Amygdala (tissue), 56 donors: ENCODE measurements around the gene CLDN2.
A peak's percentile ranks its signal among the peaks of the same experiment; 100 is the strongest.

Source experiments
- DNase-seq, 56 donors: peaks; one replicate each; lab custom pipeline; 2025; lab: John Stamatoyannopoulos, UW

Gene CLDN2

DNA sequence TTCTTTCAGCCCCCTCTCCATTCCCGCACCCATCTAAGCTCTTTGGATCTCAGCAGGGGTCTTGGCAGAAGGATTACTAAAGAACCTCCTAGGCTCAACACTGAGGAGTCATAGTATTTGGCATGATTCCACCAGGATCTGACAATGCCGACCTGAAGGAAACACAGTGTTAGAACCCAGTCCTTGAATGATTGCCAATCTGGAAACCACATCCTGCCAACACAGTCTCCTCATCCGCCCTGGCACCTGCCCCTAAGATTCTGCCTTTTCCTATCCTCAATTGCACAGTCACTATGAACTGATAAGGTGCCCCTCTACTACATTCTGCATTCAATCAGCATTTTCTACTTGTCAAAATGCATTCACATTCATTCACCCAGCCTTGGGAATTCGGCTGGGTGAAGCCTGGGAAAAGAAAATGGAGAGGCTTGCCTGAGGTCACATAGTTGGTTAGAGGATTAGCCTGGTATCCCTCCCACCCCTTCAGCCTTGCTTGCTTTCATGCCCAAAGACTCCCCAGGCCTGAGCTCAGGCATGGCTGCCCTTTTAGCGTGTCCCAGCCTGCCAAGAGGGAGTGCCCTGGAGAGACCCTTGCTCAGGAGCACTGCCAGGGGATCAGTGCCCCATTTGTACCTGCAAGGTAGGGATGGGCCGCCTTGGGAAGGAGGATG, 2.2 kb upstream of the CLDN2 start:
- DNase-seq = no peak

DNA sequence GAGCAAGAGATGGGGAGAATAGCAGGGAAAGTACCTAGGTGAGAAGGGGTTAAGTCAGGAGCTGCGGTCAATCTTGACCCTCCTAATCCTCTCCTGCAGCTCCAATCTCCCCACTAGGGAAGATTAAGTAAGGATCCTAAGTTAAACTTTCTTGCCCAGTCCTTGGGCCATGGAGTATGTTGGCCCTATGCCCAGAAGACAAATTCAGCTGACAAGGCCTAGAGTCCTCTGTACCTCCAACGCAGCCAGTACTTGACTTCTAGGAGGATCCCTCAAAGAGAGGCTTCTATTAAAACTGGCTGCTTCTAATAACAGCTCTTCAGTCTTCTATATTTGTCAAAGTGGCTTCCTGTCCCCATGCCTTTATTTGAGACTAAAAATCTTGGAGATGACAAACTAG, 1.4 kb downstream of the CLDN2 start:
- DNase-seq = no peak

GRCh38 chrX:106927023-106927422, 6.8 kb downstream of the CLDN2 start:
- no peak for DNase-seq

DNA sequence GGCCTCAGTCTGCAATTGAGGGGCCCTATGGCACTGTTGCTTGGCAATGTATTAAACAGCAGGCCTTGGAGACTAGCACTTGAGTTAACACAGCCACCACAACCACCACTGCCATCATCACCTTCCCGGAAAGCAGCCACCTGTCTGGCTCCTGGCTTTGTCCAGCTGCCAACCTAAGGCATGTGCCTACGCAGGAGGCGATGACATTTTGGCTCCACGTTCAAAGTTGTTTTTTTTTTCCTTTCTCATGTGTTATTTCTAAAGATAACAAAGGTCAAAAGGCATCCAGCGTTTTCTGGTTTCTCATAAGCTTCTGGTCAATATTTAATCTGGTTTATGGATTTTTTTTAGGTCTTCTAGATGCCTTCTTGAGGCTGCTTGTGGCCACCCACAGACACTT, 7.5 kb downstream of the CLDN2 start:
- no peak for DNase-seq

DNA sequence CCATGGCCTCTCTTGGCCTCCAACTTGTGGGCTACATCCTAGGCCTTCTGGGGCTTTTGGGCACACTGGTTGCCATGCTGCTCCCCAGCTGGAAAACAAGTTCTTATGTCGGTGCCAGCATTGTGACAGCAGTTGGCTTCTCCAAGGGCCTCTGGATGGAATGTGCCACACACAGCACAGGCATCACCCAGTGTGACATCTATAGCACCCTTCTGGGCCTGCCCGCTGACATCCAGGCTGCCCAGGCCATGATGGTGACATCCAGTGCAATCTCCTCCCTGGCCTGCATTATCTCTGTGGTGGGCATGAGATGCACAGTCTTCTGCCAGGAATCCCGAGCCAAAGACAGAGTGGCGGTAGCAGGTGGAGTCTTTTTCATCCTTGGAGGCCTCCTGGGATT, 8.0 kb downstream of the CLDN2 start:
- DNase-seq = no peak

DNA sequence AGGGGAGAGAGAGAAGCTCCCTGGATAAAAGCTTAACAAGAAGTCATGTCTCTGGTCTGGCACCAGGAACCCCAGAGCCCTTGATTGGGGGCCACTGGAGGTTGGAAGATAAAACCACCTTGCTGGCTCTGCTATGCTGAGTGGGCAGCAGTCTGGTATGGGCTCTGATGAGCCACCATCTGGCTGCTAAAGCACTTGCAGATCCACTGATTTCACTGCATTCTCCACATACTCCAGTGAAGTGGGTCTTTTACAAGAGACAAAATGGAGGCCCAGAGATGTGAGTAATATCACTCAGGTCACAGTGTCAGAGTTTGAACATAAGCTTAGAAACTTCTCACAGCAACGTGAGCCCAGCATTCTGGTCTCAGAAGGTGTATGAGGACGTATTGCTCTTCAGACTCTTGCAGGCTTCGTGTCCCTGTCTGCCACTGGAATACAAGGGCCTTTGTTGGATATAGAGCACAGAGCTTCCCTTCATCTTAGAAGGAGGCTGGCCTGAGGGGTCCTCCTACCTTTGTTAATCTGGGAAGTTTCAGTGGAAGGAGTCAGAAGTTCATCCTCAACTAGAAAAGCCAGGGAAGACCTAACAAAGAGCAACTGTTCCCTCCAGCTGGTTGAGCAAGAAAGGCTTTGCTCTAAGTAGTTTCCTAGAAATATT, 11.8 kb downstream of the CLDN2 start:
- no peak for DNase-seq

GRCh38 chrX:106932492-106932923, 12.3 kb downstream of the CLDN2 start:
- no peak for DNase-seq

DNA sequence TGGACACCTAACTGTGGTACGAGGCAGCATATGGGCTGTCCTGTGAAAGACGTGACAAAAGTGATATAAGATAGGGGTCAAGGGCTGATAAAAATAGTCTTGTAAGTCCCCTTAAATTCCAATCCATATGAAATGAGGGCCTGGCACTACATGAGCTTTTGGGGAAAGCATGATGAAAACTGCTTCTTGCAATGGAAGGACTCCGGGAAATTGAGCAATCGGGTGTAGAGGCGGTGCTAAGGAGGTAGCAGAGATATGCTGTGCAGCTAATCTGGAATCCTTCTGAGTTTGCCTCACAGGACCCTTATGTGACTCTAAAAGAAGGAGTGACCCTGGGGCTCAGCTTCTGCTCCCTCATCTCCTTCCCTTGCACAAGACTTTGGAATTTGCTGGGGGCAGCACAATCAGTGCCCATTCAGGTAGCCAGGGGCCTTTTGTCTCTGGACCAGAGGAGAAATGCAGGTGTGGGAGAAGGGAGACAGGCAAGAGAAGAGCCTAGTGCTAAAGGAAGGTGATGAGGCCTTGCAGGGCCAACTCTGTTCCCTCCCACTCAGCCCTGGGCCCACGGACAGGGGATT, 12.8 kb downstream of the CLDN2 start:
- no peak for DNase-seq

DNA sequence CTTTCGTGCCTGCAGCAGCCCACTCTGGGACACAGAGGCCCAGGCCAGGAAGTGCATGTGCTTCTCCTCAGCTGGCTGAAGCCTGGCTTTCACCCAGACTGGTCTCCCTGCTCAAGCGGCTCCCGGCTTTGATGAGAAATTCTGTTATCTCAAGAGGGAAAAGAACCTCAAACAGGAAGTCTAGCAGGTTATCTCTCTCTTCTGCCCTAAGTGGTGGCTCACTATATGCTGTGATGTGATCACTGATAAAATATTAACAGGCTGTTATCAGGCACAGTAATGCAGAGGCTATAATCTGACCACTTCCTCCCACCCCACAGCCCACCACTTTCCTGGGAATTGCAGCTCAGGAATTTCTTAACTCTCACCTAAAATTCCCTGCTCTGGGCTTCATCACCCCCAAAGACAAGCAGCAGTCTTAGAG, 13.3 kb downstream of the CLDN2 start:
- no peak for DNase-seq

GRCh38 chrX:106935175-106935574, 15.0 kb downstream of the CLDN2 start:
- no peak for DNase-seq

DNA sequence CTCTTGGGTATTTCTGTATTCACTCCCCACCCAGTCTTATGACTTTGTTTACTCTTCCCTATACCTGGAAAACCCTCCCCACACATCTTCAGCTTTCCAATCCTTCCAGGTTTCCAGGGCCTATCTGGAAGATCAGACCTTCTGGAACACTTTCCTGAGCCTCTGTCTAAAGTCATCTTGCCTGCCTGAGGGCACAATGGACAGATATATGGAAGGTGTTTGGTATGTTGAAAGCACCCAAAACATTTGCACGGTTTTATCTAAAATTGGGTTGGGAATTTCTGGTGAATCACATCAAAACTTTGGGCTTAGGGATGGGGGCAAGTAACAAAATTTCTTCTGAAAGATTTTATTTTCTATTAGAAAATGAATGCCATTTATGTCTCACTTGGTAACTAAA, 16.0 kb downstream of the CLDN2 start:
- DNase-seq = no peak

DNA sequence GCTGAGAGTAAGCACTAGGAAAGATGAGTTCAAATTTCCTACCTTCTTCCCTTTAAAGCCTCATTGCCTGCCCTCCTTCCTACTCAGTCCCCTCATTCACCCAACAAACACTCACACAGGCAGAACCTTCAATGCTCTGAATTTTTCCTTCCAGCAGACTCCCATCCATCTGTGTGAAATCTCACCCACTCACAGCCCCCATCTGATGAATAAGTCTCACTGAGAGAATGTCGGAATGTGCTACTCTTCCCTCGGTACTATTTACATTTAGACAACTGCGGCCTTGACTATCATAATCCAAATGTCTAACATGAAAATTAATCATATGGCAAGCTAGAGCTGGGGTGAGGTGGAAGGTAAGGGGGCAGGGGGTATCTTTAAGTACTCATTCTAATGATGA, 19.4 kb downstream of the CLDN2 start:
- DNase-seq = peak in 2 of 56 donors; percentile 1

DNA sequence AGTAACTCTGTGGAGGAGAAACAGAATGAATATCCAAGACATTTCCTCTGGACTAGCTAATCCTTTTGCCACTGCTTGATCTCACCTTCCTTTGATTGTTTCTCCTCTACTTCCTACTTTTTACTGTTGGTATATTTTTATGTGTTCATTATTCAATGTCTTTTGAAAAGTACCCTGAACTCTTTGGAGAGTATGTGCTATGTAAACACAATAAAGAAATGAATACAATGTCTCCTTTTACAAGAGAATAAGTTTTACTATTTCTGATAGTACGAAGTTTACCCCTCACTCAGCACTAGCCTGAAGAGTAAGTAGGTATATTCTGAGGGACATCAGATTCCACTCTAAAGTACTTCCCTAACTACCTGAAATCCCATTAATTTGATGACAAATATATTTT, 19.9 kb downstream of the CLDN2 start:
- DNase-seq = no peak

- DNase-seq = no peak
Observed at GRCh38 chrX:106946464-106946863, 26.3 kb downstream of the CLDN2 start.

DNA sequence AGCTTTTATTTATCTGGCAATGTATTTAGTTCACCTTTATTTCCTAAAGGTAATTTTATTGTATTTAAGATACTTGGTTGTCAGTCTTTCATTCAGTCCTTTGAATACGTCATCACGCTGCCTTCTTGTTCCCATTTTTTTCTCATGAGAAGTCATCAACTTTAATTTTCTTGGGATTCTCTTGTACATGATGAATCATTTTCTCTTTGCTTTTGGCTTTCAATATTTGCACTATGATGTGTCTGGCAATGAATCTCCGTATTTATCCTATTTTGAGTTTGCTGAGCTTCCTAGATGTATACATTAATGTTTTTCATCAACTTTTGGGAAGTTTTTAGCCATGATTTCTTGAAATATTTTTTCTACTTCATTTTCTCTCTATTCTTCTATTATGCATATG, 28.4 kb downstream of the CLDN2 start:
- DNase-seq = no peak

DNA sequence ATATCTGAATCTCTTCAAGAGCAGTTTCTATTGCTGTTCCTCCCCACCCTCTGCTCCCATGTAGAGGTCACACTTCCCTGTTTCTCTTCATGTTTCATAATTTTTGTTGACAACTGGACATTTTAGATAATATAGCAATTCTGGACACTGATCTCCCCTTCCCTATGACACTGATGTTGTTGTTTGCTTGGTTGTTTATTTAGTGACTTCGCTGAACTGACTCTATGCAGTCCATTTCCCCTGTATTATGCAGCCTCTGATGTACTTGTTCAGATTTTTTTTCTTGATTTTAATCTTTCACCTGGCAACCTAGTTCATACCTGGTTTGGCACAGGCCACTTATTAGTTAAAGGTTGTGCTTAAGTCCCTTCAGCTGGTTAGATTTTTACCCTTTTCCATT, 29.2 kb downstream of the CLDN2 start:
- DNase-seq = no peak

DNA sequence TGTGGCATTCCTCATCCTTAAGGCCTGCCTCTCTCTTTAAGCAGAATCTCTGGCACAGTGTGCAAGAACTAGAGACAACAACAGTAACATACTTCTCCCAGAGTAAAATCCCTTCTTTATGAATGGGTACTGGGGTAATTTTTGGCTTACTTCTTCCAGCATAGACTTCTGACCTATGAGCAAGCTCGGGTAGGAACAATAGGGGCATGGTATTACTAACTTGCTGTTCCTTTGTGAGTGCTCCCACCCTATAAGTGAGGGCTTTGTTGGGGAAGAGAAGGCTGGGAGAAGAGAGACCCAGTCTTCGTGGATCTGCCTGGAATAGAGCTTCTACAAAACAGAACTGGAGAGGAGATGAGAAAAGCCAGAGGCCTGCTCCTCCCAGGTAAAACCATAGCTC, 30.2 kb downstream of the CLDN2 start:
- peak in 1 of 56 donors; percentile 0 for DNase-seq

DNA sequence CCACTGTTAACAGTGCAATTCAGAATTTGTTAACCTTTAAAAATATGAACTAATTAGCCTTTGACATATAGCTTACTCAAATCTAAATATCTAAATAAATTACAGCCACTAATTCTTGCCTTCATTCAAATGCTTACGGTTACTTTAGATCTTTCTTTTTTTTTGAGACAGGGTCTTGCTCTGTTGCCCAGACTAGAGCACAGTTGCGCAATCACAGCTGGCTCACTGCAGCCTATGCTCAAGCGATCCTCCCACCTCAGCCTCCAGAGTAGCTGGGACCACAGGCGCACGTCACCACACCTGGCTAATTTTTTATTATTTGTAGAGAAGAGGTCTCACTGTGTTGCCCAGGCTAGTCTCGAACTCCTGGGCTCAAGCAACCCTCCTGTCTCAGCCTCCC, 31.0 kb downstream of the CLDN2 start:
- no peak for DNase-seq

- no peak for DNase-seq
Observed at GRCh38 chrX:106952089-106952488, 31.9 kb downstream of the CLDN2 start.

DNA sequence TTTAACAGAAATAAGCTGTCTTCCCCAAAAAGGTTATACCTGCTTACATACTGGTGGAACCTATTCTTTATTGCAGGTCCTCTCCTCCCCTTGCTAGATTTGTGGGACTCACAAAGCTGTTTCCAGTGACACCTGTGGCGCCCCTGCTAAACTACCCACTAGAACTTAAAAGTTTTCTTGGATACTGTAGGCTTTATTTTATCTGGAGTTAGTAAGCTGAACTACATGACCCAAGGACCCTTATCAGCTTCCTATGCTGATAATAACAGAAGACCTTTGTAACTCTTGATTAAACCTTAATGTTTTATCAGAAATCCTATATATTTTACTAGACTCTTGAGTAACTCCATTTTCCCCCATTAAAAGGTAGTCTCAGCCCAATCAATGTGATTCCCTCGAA, 32.3 kb downstream of the CLDN2 start:
- DNase-seq = no peak

- no peak for DNase-seq
Observed at GRCh38 chrX:106952988-106953387, 32.8 kb downstream of the CLDN2 start.

GRCh38 chrX:106954041-106954440, 33.8 kb downstream of the CLDN2 start:
- DNase-seq = no peak
